Endodermal cell (in vitro differentiated cells): Measurements from ENCODE around the gene HTR2A. TPM values are rescaled to one million over a fixed set of nuclear protein-coding genes. Genes with fewer than 3 reads are reported as not detected.

ENCODE experiments used
- DNase-seq: peaks from one replicate; pipeline ENCODE4 v3.0.0-alpha.2; 2017
- H3K27ac ChIP-seq: 2 replicates; pipeline ENCODE4 v1.5.1; 2013; ENCODE audit warnings: mild to moderate bottlenecking, low read depth, low read length, moderate library complexity
- H3K27me3 ChIP-seq: 2 replicates; pipeline ENCODE4 v1.6.1; 2013; ENCODE audit warnings: mild to moderate bottlenecking, low read length, moderate library complexity; ENCODE audit not compliant: insufficient read depth, control insufficient read depth, poor library complexity, severe bottlenecking
- H3K36me3 ChIP-seq: 2 replicates; pipeline ENCODE4 v1.7.0; 2013; ENCODE audit warnings: mild to moderate bottlenecking, low read length, moderate library complexity; ENCODE audit not compliant: control insufficient read depth, insufficient read depth
- H3K4me1 ChIP-seq: one replicate; pipeline ENCODE4 v1.7.0; 2013; ENCODE audit warnings: low read length; ENCODE audit not compliant: control insufficient read depth, insufficient read depth
- H3K4me3 ChIP-seq: 2 replicates; pipeline ENCODE4 v1.5.1; 2013; ENCODE audit warnings: mild to moderate bottlenecking, low read length, moderate library complexity
- H3K9ac ChIP-seq: 2 replicates; pipeline ENCODE4 v1.6.1; 2013; ENCODE audit warnings: mild to moderate bottlenecking, low read length, moderate library complexity; ENCODE audit not compliant: poor library complexity, severe bottlenecking; ENCODE audit errors: extremely low read depth
- H3K9me3 ChIP-seq: 2 replicates; pipeline ENCODE4 v1.6.1; 2013; ENCODE audit warnings: mild to moderate bottlenecking, low read length, moderate library complexity; ENCODE audit not compliant: control insufficient read depth
- H3K27ac Mint-ChIP-seq: 2 replicates; pipeline ENCODE4 v1.8.0; 2020; ENCODE audit warnings: mixed read lengths
- H3K27me3 Mint-ChIP-seq: 2 replicates; pipeline ENCODE4 v1.8.0; 2021; ENCODE audit warnings: mild to moderate bottlenecking, mixed read lengths; ENCODE audit not compliant: insufficient read depth
- H3K36me3 Mint-ChIP-seq: 2 replicates; pipeline ENCODE4 v1.8.0; 2020; ENCODE audit warnings: low read depth, mixed read lengths
- H3K4me1 Mint-ChIP-seq: 2 replicates; pipeline ENCODE4 v1.8.0; 2020; ENCODE audit warnings: mixed read lengths
- H3K4me3 Mint-ChIP-seq: 2 replicates; pipeline ENCODE4 v1.8.0; 2020; ENCODE audit warnings: mild to moderate bottlenecking, moderate library complexity, mixed read lengths
- H3K9me3 Mint-ChIP-seq: 2 replicates; pipeline ENCODE4 v1.8.0; 2020; ENCODE audit warnings: mild to moderate bottlenecking, mixed read lengths
- WGBS, 2 experiments: methylation state at CpG; one replicate each; pipeline versions ENCODE4 v1.1.5 to v1.1.7; 2013; ENCODE audit warnings: missing lambda C conversion rate in 2 of 2, mixed read lengths in 1 of 2; ENCODE audit not compliant: insufficient coverage in 1 of 2, insufficient read length in 1 of 2; 5-methylcytosine and 5-hydroxymethylcytosine counted together
- total RNA-seq, 2 donors: library from RNA; stranded (reverse); fragmentation: NEBNext Ultra II Directional in 1 of 2; extraction: Animal tissue kit (Norgen Biotek cat#: 25700) in 1 of 2; gene quantifications; 2 replicates in 1 of 2; 3 replicates in 1 of 2; pipeline ENCODE4 v1.2.1, GENCODE V29; 2021
- TF ChIP-seq, protein P1 (sequence below): fragments of 200-600 bp; sonication (generic); conservative IDR thresholded peaks from 2 replicates; pipeline ENCODE4 v1.5.0; 2021; ENCODE audit warnings: antibody characterized with exemption, mild to moderate bottlenecking

HTR2A gene
- total RNA-seq, 2 donors from 2014 or later = not detected

DNA sequence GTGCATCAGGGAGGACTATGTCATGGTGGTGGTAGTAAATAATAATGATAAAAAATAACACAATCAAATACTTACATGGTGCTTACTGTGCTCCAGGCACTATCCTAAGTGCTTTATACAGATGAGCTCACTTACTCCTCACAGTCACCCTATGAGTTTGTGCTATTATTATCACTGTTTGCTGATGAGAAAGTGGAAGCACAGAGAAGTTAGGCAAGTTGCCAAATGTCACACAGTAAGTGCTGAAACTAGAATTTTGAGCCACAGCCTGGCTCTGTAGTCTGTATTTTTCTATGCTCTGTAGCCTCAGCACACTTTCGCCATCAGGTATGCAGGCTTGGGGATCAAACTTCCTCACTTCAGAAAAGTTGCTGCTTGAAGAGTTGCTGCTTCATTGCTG lies 46.6 kb downstream of the HTR2A start:
- Mint-ChIP-seq H3K36me3 (no peaks in the 10 kb centered on the region), H3K4me3 (no peak overlapping the region), H3K27me3 (peaks cover 2% of the 10 kb centered on the region), H3K4me1 (no peaks in the 10 kb centered on the region), H3K27ac (no peak overlapping the region), H3K9me3 (no peaks in the 10 kb centered on the region)
- H3K36me3 ChIP-seq = no peaks in the 10 kb centered on the region
- no peaks in the 10 kb centered on the region for H3K4me1 ChIP-seq
- no peak overlapping the region for H3K4me3 ChIP-seq
- TF ChIP-seq, protein P1, sequence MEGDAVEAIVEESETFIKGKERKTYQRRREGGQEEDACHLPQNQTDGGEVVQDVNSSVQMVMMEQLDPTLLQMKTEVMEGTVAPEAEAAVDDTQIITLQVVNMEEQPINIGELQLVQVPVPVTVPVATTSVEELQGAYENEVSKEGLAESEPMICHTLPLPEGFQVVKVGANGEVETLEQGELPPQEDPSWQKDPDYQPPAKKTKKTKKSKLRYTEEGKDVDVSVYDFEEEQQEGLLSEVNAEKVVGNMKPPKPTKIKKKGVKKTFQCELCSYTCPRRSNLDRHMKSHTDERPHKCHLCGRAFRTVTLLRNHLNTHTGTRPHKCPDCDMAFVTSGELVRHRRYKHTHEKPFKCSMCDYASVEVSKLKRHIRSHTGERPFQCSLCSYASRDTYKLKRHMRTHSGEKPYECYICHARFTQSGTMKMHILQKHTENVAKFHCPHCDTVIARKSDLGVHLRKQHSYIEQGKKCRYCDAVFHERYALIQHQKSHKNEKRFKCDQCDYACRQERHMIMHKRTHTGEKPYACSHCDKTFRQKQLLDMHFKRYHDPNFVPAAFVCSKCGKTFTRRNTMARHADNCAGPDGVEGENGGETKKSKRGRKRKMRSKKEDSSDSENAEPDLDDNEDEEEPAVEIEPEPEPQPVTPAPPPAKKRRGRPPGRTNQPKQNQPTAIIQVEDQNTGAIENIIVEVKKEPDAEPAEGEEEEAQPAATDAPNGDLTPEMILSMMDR = no peak
- no peak overlapping the region for H3K9ac ChIP-seq
- H3K9me3 ChIP-seq = no peaks in the 10 kb centered on the region
- DNase-seq = no peak
- no peak overlapping the region for H3K27ac ChIP-seq
- peaks cover 49% of the 10 kb centered on the region for H3K27me3 ChIP-seq
- 95 to 100% methylated on average over 1 of the region's 1 CpG for WGBS, 2 experiments

DNA sequence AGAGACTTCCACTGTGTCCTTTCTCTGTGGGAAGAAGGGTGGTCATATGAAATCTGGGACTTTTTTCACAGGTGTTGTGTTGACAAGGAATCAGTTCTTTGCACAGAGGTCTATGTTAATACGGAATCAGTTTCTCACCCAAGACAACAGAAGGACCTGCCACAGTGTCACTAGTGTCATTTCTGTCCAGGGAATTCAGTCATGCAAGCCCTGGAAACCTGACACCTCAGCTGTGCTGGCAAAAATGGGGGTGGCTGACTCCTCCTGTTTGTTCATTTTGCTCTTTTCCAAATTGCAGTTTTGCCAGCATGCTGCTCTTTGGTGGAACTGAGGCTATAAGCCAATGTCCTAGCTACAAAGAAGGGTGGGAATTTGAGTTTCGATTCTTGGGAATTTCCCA lies 50.1 kb downstream of the HTR2A start:
- Histone ChIP-seq H3K9me3 (no peaks in the 10 kb centered on the region), H3K4me3 (no peak overlapping the region), H3K36me3 (no peaks in the 10 kb centered on the region), H3K27ac (no peak overlapping the region), H3K9ac (no peak overlapping the region), H3K4me1 (no peaks in the 10 kb centered on the region), H3K27me3 (peaks cover 16% of the 10 kb centered on the region)
- Mint-ChIP-seq H3K36me3 (no peaks in the 10 kb centered on the region), H3K27ac (no peak overlapping the region), H3K9me3 (no peaks in the 10 kb centered on the region), H3K27me3 (no peaks in the 10 kb centered on the region), H3K4me1 (no peaks in the 10 kb centered on the region), H3K4me3 (no peak overlapping the region)
- 90 to 100% methylated on average over 2 of the region's 2 CpGs for WGBS, 2 experiments
- no peak for DNase-seq
- TF ChIP-seq, protein P1 = no peak

DNA sequence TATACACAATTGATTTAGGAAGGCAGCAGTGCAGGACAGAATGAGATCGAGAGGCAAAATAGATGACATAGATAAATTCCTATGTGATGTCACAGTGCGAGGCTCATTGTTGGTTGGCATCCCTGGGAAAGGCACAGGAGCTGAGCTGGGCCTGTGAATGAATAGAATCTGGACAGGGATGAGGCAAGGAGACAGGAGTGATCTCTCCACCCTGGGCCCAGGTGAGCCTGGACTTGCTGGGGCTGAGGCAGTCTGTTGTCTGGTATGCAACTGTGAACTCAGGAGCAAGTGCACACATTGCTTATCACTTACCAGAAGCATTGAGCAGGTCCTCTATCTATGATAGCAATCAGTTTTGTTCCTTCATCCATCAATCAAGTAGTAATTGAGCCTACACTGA lies 51.7 kb downstream of the HTR2A start:
- H3K27ac ChIP-seq = no peak overlapping the region
- no peaks in the 10 kb centered on the region for H3K9me3 Mint-ChIP-seq
- H3K4me1 Mint-ChIP-seq = no peaks in the 10 kb centered on the region
- WGBS, 2 experiments = 86% methylated on average over 2 of the region's 2 CpGs
- H3K36me3 Mint-ChIP-seq = no peaks in the 10 kb centered on the region
- no peaks in the 10 kb centered on the region for H3K9me3 ChIP-seq
- DNase-seq = no peak
- no peak overlapping the region for H3K4me3 Mint-ChIP-seq
- no peaks in the 10 kb centered on the region for H3K36me3 ChIP-seq
- H3K4me3 ChIP-seq = no peak overlapping the region
- peaks cover under 1% of the 10 kb centered on the region for H3K27me3 ChIP-seq
- TF ChIP-seq, protein P1 = no peak
- H3K4me1 ChIP-seq = no peaks in the 10 kb centered on the region
- no peak overlapping the region for H3K27ac Mint-ChIP-seq
- no peak overlapping the region for H3K9ac ChIP-seq
- H3K27me3 Mint-ChIP-seq = no peaks in the 10 kb centered on the region
